Mesenchymal stem cell (in vitro differentiated cells and primary cell): ENCODE data around the gene GNAO1.

Source experiments
- DNase-seq: peaks from one replicate; pipeline ENCODE4 v3.0.0-alpha.2; 2013
- H2AFZ ChIP-seq: one replicate; pipeline ENCODE4 v1.6.1; 2013; ENCODE audit warnings: low read depth, mild to moderate bottlenecking, control low read depth, inconsistent platforms, low read length, moderate library complexity
- H2AK5ac ChIP-seq: 2 replicates; pipeline ENCODE4 v1.6.1; 2013; ENCODE audit warnings: low read length, moderate library complexity, mild to moderate bottlenecking, inconsistent platforms; ENCODE audit not compliant: severe bottlenecking
- H2BK120ac ChIP-seq: one replicate; pipeline ENCODE4 v1.6.1; 2013; ENCODE audit warnings: low read depth, mild to moderate bottlenecking, inconsistent platforms, low read length, moderate library complexity
- H2BK12ac ChIP-seq, 2 experiments: one replicate each; pipeline ENCODE4 v1.6.1; 2013; ENCODE audit warnings: inconsistent platforms in 2 of 2, low read length in 2 of 2, mild to moderate bottlenecking in 2 of 2, moderate library complexity in 2 of 2, control low read depth in 1 of 2
- H2BK15ac ChIP-seq: one replicate; pipeline ENCODE4 v1.6.1; 2013; ENCODE audit warnings: mild to moderate bottlenecking, low read depth, inconsistent platforms; ENCODE audit not compliant: poor library complexity, severe bottlenecking
- H2BK5ac ChIP-seq: 2 replicates; pipeline ENCODE4 v1.6.1; 2013; ENCODE audit warnings: low read depth, mild to moderate bottlenecking, low read length, control low read depth, inconsistent platforms; ENCODE audit not compliant: poor library complexity, severe bottlenecking
- H3K14ac ChIP-seq, 2 experiments: one replicate each; pipeline ENCODE4 v1.6.1; 2013; ENCODE audit warnings: inconsistent platforms in 2 of 2, low read length in 2 of 2, control low read depth in 1 of 2, mild to moderate bottlenecking in 1 of 2, moderate library complexity in 1 of 2
- H3K18ac ChIP-seq, 2 experiments: one replicate each; pipeline ENCODE4 v1.6.1; 2013; ENCODE audit warnings: inconsistent platforms in 2 of 2, low read length in 2 of 2, control low read depth in 1 of 2, low read depth in 1 of 2, mild to moderate bottlenecking in 1 of 2
- H3K23ac ChIP-seq, 2 experiments: one replicate each; pipeline ENCODE4 v1.6.1; 2013; ENCODE audit warnings: inconsistent platforms in 2 of 2, low read length in 2 of 2, mild to moderate bottlenecking in 2 of 2, moderate library complexity in 2 of 2, control low read depth in 1 of 2
- H3K27ac ChIP-seq: 2 replicates; pipeline ENCODE4 v1.5.1; 2013; ENCODE audit warnings: mild to moderate bottlenecking, moderate library complexity, low read length, control low read depth, inconsistent platforms; ENCODE audit not compliant: poor library complexity, severe bottlenecking
- H3K27me3 ChIP-seq, 2 experiments: 2 replicates each; pipeline versions ENCODE4 v1.6.1 to v1.7.0; 2013; ENCODE audit warnings: low read length in 2 of 2, mild to moderate bottlenecking in 2 of 2, moderate library complexity in 2 of 2, control low read depth in 1 of 2, inconsistent platforms in 1 of 2; ENCODE audit not compliant: control insufficient read depth in 1 of 2, insufficient read depth in 1 of 2
- H3K36me3 ChIP-seq, 2 experiments: 2 replicates each; pipeline versions ENCODE4 v1.6.1 to v1.7.0; 2013; ENCODE audit warnings: low read length in 2 of 2, control low read depth in 1 of 2, inconsistent platforms in 1 of 2, low read depth in 1 of 2, mild to moderate bottlenecking in 1 of 2; ENCODE audit not compliant: insufficient read depth in 2 of 2, control insufficient read depth in 1 of 2
- H3K4ac ChIP-seq, 2 experiments: one replicate each; pipeline ENCODE4 v1.6.1; 2013; ENCODE audit warnings: inconsistent platforms in 2 of 2, low read length in 2 of 2, mild to moderate bottlenecking in 2 of 2, moderate library complexity in 2 of 2, control low read depth in 1 of 2, low read depth in 1 of 2
- H3K4me1 ChIP-seq: 2 replicates; pipeline ENCODE4 v1.6.1; 2013; ENCODE audit warnings: low read depth, low read length, control low read depth; ENCODE audit not compliant: control insufficient read depth, insufficient read depth
- H3K4me2 ChIP-seq: 2 replicates; pipeline ENCODE4 v1.6.1; 2013; ENCODE audit warnings: low read length, mild to moderate bottlenecking, inconsistent platforms; ENCODE audit not compliant: poor library complexity, severe bottlenecking
- H3K4me3 ChIP-seq, 2 experiments: 2 replicates each; pipeline versions ENCODE4 v1.5.1 to v1.7.0; 2013; ENCODE audit warnings: low read length in 2 of 2, mild to moderate bottlenecking in 2 of 2, control low read depth in 1 of 2, low read depth in 1 of 2; ENCODE audit not compliant: insufficient read depth in 1 of 2
- H3K79me1 ChIP-seq: replicated peaks from 2 replicates; pipeline ENCODE4 v1.6.1; 2013; ENCODE audit warnings: mild to moderate bottlenecking, control low read depth, low read length, inconsistent platforms; ENCODE audit not compliant: poor library complexity, severe bottlenecking
- H3K9ac ChIP-seq: 2 replicates; pipeline ENCODE4 v1.7.0; 2013; ENCODE audit warnings: mild to moderate bottlenecking, low read length, moderate library complexity
- H3K9me3 ChIP-seq: 2 replicates; pipeline ENCODE4 v1.7.0; 2013; ENCODE audit warnings: mild to moderate bottlenecking, low read length; ENCODE audit not compliant: control insufficient read depth
- H4K8ac ChIP-seq: one replicate; pipeline ENCODE4 v1.6.1; 2013; ENCODE audit warnings: inconsistent platforms, mild to moderate bottlenecking, low read length, moderate library complexity
- H4K91ac ChIP-seq: one replicate; pipeline ENCODE4 v1.6.1; 2013; ENCODE audit warnings: mild to moderate bottlenecking, low read length, inconsistent platforms
- WGBS: methylation state at CpG from one replicate; pipeline ENCODE4 v1.1.7; 2013; ENCODE audit warnings: mixed read lengths; 5-methylcytosine and 5-hydroxymethylcytosine counted together

The GNAO1 gene

GRCh38 chr16:56350491-56351405 is 159.5 kb downstream of the GNAO1 start:
- Histone ChIP-seq H3K4me3 (no peak overlapping the region), H2BK120ac (no peak overlapping the region), H4K91ac (no peak overlapping the region), H2BK12ac (no peak overlapping the region), H3K4me1 (no peaks in the 10 kb centered on the region), H3K14ac (peak overlapping the region in 1 of 2 experiments; percentile 13), H4K8ac (no peak overlapping the region), H3K27ac (no peak overlapping the region), H2BK15ac (no peak overlapping the region), H2AK5ac (no peak overlapping the region), H3K9ac (no peak overlapping the region), H3K18ac (no peak overlapping the region), H2BK5ac (no peak overlapping the region), H3K4me2 (no peak overlapping the region), H3K23ac (no peak overlapping the region), H2AFZ (no peak overlapping the region), H3K36me3 (no peaks in the 10 kb centered on the region), H3K9me3 (no peaks in the 10 kb centered on the region), H3K4ac (no peak overlapping the region), H3K27me3 (peaks cover 15 to 41% of the 10 kb centered on the region in 2 experiments), H3K79me1 (no peaks in the 10 kb centered on the region)
- DNase-seq: no peak
- WGBS: 91% methylated on average over 22 of the region's 22 CpGs

- no peak overlapping the region for H3K4ac ChIP-seq
- H2BK15ac ChIP-seq: no peak overlapping the region
- no peak overlapping the region for H3K4me3 ChIP-seq
- no peak overlapping the region for H3K27ac ChIP-seq
- no peak overlapping the region for H3K14ac ChIP-seq
- H3K27me3 ChIP-seq: peaks cover 15 to 41% of the 10 kb centered on the region in 2 experiments
- H3K23ac ChIP-seq: no peak overlapping the region
- H3K9me3 ChIP-seq: no peaks in the 10 kb centered on the region
- no peak overlapping the region for H2BK12ac ChIP-seq
- no peak for DNase-seq
- H3K79me1 ChIP-seq: no peaks in the 10 kb centered on the region
- no peak overlapping the region for H3K18ac ChIP-seq
- H4K8ac ChIP-seq: no peak overlapping the region
- no peak overlapping the region for H4K91ac ChIP-seq
- no peak overlapping the region for H2BK5ac ChIP-seq
- 95% methylated on average over 6 of the region's 6 CpGs for WGBS
- peaks cover 4% of the 10 kb centered on the region for H3K4me1 ChIP-seq
- H2AFZ ChIP-seq: no peak overlapping the region
- no peaks in the 10 kb centered on the region for H3K36me3 ChIP-seq
- H3K4me2 ChIP-seq: no peak overlapping the region
- H3K9ac ChIP-seq: no peak overlapping the region
- H2BK120ac ChIP-seq: no peak overlapping the region
- H2AK5ac ChIP-seq: no peak overlapping the region
These were observed 160.2 kb downstream of the GNAO1 start for GRCh38 chr16:56351481-56351880.

GRCh38 chr16:56352351-56353053 is 161.2 kb downstream of the GNAO1 start:
- WGBS: 87% methylated on average over 7 of the region's 7 CpGs
- H3K79me1 ChIP-seq: no peaks in the 10 kb centered on the region
- H3K36me3 ChIP-seq: no peaks in the 10 kb centered on the region
- no peak overlapping the region for H2BK15ac ChIP-seq
- no peak overlapping the region for H3K14ac ChIP-seq
- peaks cover 6% of the 10 kb centered on the region for H3K4me1 ChIP-seq
- H2BK12ac ChIP-seq: no peak overlapping the region
- H3K23ac ChIP-seq: no peak overlapping the region
- H4K8ac ChIP-seq: no peak overlapping the region
- H2BK120ac ChIP-seq: no peak overlapping the region
- H3K4me3 ChIP-seq: no peak overlapping the region
- no peak overlapping the region for H3K4me2 ChIP-seq
- no peak overlapping the region for H2BK5ac ChIP-seq
- H2AK5ac ChIP-seq: no peak overlapping the region
- no peak overlapping the region for H3K9ac ChIP-seq
- H3K9me3 ChIP-seq: no peaks in the 10 kb centered on the region
- H3K27me3 ChIP-seq: peaks cover 15 to 41% of the 10 kb centered on the region in 2 experiments
- DNase-seq: no peak
- no peak overlapping the region for H2AFZ ChIP-seq
- no peak overlapping the region for H3K27ac ChIP-seq
- H3K18ac ChIP-seq: no peak overlapping the region
- H3K4ac ChIP-seq: no peak overlapping the region
- H4K91ac ChIP-seq: no peak overlapping the region
